ENCODE data around the gene S100PBP.
"Not testable (repeated sequence)": the region's sequence is repeated elsewhere in the genome, so short reads cannot be mapped to it uniquely, and the experiment has no call there.

S100PBP gene

GRCh38 chr1:32786856-32787255 is 30.6 kb upstream of the S100PBP start:
- no peak for DNase-seq (ENCODE audit: low spot score)

DNA sequence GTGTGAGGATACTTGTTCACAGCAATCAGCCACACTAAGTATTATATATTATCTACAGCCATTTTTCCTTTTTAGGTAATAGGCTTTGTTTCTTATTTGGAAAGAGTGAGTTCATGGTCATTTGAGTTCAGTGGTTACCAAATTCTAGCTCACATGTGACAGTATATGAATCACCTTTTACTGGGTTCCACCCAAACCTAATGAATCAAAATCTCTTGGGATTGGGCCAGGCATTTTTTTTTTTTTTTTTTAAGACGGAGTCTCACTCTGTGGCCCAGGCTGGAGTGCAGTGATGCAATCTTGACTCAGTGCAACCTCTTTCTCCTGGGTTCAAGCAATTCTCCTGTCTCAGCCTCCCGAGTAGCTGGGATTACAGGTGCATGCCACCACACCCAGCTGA is 28.1 kb upstream of the S100PBP start:
- DNase-seq (ENCODE audit: low spot score), result peak; percentile 71

GRCh38 chr1:32791881-32792280 is 25.6 kb upstream of the S100PBP start:
- DNase-seq (ENCODE audit: low spot score), result no peak

DNA sequence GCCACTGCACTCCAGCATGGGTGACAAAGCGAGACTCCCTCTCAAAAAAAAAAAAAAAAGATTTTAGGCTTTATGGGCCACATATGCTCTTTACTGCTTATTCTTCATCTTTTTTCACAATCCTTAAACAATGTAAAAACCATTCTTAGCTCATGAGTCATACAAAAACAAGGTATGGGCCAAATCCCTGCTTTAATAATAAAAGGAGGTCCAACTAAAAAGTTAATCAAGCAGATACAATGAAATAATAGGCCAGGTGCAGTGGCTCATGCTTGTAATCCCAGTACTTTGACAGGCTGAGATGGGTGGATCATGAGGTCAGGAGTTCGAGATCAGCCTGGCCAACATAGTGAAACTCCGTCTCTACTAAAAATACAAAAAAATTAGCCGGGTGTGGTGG is 21.7 kb upstream of the S100PBP start:
- DNase-seq (ENCODE audit: low spot score), result not testable (repeated sequence)

GRCh38 chr1:32797456-32797855 is 20.0 kb upstream of the S100PBP start:
- no peak for DNase-seq (ENCODE audit: low spot score)

- no peak for DNase-seq (ENCODE audit: low spot score)
Observed at GRCh38 chr1:32798191-32798590, 19.3 kb upstream of the S100PBP start.

- no peak for DNase-seq (ENCODE audit: low spot score)
Observed at GRCh38 chr1:32798679-32799416, 18.6 kb upstream of the S100PBP start.

DNA sequence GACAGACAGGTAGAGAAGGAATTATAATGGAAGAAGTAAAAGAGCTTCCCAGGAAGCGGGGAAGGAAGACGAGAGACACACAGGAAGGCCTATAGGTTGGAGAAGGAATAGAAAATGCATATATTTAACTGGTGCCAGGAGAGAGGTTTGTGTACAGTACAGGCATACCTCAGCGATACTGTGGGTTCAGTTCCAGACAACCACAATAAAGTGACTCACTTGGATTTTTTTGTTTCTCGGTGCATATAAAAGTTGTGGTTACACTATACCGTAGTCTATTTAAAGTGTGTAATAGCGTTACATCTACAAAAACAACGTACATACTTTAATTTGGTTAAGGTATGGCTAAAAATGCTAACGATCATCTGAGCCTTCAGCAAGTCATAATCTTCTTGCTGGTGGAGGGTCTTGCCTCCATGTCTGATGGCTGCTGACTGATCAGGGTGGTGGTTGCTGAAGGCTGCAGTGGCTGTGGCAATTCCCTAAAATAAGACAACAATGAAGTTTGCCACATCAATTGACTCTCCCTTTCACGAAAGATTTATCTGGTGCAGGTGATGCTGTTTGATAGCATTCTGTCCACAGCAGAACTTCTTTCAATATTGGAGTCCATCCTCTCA is 16.2 kb upstream of the S100PBP start:
- no peak for DNase-seq (ENCODE audit: low spot score)

GRCh38 chr1:32804460-32804859 is 13.0 kb upstream of the S100PBP start:
- not testable (repeated sequence) for DNase-seq (ENCODE audit: low spot score)

GRCh38 chr1:32806290-32806689 is 11.2 kb upstream of the S100PBP start:
- DNase-seq (ENCODE audit: low spot score), result no peak

- DNase-seq (ENCODE audit: low spot score), result no peak
Observed at GRCh38 chr1:32806910-32807523, 10.4 kb upstream of the S100PBP start.

GRCh38 chr1:32808580-32808979 is 8.9 kb upstream of the S100PBP start:
- DNase-seq (ENCODE audit: low spot score), result no peak

DNA sequence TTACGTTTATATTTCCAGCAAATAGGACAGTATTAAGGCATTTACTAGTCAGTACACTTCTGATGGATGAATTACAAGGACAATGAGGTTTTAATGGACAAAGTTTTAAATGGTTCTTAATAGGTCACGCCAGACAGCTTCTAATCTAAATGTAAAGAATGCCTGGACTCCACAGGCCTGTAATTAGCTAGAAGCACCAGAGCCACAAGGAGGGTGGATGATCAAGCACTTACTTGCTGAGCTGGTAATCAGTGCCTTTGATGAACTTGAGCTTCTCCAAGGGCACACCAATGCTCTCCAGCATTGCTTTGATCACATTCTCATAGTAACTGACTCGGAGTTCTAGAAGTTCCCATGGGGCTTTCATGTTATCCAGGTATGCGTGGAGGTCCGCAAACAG is 7.1 kb upstream of the S100PBP start:
- DNase-seq (ENCODE audit: low spot score), result no peak

GRCh38 chr1:32811265-32811664 is 6.2 kb upstream of the S100PBP start:
- DNase-seq (ENCODE audit: low spot score), result no peak

GRCh38 chr1:32811917-32812316 is 5.5 kb upstream of the S100PBP start:
- no peak for DNase-seq (ENCODE audit: low spot score)

GRCh38 chr1:32813941-32814739 is 3.3 kb upstream of the S100PBP start:
- no peak for DNase-seq (ENCODE audit: low spot score)

DNA sequence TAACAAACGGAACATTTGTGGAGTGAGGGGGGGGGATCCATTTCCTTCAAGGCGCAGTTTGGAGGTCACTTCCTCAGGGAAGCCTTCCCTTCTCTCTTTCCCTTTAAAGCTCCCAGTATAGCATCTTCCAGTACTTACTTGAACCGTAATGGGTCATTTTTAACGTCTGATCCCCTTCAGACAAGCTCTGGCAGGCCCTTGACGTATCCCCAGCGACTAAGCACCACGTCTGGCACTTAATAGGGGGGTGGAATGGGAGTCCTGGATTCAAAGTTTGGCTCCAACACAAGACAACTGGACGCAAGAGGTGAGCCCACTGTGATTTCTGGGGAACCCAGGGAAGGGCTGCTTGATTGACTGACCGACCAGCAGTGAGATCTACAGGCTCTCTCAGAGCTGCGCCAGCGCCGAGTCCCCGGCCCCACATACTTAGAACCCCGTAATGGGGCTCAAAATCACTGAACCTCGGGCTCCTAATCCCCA is 736 bp upstream of the S100PBP start:
- DNase-seq (ENCODE audit: low spot score), result peak; percentile 59

DNA sequence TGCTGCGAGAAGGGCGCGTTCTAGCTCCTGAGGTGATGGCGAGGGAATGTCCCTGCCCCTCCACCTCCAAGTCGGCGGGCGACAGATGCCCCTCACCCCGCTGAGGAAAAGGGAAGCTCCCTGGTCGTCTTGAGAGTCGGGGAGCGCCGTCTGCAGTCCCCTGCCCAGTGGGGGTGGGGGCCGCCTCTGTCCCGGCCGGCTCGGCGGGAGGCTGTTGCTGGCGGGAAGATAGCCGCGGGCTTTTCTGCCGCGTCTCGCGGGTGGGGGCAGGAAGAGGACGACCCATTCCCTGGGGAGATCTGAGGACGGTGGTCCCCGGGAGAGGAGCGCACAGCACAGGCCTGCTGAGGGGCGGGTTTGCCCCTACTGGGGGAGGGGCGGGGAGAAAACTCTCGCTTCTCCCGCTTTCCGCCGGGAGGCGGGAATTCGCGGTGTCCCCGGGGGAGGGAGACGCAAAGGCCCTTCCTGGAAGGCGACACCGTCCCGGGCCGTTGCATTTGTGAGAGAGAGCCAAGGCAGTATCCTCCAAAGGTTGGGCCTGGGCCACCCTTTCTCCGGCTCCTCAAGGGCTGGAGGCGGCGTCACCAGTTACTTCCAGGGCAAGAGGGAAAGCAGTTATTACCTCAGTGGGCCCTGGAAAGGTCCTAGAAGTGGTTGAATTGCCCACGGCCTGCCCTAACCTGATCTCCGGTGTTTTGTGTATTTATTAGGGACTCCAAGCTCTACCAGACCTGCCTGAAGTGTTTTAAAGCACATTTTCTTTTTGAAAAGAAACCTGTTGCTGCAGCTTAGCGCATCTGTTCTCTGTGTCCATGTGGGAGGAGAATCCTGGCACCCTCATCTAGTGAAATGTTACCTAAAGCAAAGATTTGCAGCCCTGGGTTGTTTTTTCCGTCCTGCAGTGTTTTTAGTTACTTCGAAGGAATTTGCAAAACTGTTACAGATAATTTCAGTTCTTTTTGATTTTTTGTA is 648 bp downstream of the S100PBP start:
- peak; percentile 68 for DNase-seq (ENCODE audit: low spot score)

DNA sequence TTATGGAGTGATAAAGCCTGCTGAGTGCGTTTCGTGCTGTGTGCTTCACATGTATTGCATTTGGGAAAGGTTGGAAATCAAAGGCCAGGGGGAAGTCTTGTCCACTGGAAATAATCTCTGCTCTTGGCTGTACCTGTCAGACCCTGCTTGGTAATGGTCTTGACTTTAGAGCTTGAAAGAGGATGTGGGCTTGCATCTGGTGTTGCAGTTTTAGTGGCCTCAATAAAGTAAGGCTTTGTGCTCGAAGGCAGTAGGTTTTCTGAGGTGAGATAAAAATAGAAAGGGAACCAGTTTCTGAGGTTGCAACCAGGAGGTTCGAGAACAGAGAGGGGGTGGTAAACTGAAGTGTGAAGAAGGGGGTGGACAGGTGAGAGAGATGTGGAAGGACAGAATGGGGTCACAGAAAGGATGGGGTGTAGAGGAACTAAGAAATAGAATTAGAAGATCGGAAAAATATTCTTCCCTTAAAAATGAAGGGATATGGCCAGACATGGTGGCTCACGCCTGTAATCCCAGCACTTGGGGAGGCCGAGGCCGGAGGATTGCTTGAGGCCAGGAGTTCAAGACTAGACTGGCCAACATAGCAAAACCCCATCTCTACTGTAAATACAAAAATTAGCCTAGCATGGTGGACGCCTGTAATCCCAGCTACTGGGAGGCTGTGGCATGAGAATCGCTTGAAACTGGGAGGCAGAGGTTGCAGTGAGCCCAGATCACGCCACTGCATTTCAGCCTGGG is 1.5 kb downstream of the S100PBP start:
- no peak for DNase-seq (ENCODE audit: low spot score)

DNA sequence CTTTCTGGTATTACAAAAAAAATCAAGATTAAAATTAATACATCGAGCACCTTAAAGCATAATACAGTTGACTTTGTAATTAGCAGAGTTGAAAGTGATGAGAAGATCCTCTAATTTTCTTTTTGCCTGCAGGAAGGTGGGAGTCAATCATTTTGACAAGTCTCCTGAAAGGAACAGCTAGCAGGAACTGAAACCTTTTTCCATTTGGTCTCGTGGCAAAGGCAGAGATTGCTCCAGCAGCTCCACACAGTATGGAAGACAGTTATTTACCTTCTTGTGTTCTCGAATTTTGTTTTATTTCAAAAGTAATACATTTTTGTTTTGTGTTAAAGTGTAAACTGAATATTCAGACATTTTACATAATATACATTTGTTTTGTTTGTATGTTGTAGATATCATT is 7.7 kb downstream of the S100PBP start:
- no peak for DNase-seq (ENCODE audit: low spot score)

GRCh38 chr1:32828341-32828740 is 10.9 kb downstream of the S100PBP start:
- DNase-seq (ENCODE audit: low spot score), result no peak

Measured in AG08396 (cell line).